Measurements from ENCODE around the gene MBTPS1.

MBTPS1 gene

DNA sequence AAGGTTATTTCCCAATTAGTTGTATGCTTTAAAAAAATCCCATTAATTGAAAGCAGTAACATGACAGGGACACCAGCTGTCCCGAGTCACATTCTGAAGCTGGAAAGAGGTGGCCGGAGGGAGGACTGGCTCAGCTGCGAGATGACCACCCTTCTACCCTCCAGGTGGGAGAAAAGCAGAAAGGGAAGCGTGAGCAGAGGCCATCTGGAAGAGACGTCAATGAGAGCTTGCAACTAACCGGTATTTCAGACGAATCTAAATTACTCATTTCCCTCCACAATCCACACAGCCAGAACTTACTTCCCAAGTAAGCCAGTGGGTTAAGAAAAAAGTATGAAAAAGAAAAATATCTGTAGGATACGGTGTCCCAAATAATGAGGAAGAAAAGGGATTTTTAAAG lies 45.6 kb downstream of the MBTPS1 start:
- no peak for DNase-seq

- no peak for DNase-seq
Observed at GRCh38 chr16:84069540-84069939, 47.2 kb downstream of the MBTPS1 start.

DNA sequence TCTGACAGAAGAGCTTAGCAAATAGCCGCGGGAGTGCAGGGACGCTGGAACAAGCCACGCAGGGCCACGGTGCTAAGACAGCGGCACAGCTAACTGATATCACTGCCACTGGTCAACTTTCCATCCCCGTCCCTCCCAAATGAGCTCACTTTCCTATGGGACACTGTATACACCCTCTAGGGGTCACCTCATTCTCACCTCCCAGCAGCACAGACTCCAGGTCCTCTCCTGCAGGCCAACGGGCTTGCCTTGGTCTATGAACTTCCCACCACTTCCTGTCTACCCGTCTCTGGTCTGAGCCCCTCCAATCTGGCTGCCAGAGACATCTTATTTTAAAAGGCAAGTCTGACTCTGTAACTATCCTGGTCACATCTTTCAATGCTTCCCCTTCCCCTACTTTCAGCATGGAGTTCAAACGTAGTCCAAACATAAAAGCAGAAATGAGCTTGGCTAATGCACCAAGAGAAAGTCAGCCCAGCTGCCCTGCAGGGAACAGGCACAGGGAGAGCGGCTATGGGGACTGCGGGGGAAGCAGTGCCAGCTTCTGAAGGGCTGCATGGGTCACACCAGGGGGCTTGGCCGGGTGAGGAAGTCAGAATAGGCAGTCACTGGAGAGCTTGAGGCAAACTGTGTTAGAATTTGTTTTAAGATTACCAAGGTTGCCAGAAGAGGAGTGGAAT lies 47.8 kb downstream of the MBTPS1 start:
- no peak for DNase-seq

- no peak for DNase-seq
Observed at GRCh38 chr16:84068041-84068440, 48.7 kb downstream of the MBTPS1 start.

GRCh38 chr16:84067640-84068039 lies 49.1 kb downstream of the MBTPS1 start:
- DNase-seq, result no peak

DNA sequence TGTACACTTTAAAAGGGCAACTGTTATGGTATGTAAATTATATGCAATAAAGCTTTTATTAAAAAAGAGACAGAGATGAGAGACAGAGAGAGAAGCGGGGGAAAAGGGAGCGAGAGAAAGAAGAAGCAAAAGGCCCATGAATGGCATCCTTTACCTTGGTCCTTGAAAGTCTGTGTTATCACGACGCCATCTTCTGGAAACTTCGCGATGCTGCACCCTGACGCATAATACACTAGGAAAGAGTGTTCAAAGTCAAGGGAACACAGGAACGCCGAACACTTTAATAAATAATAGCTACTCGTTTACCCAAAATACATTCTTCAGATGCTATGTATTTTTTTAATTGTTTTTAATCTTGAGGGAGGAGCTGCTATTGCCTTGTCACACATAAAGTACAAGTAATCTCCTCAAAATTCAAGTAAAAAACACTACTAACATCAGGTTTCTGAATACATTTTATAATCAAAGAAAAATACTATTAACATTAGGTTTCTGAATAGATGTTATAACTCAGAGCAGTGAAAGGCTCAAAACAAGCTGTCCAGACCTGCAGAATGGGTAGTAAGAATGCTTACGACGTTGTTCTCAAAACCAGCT lies 51.1 kb downstream of the MBTPS1 start:
- peak; percentile 43 for DNase-seq

GRCh38 chr16:84063980-84064379 lies 52.8 kb downstream of the MBTPS1 start:
- no peak for DNase-seq

DNA sequence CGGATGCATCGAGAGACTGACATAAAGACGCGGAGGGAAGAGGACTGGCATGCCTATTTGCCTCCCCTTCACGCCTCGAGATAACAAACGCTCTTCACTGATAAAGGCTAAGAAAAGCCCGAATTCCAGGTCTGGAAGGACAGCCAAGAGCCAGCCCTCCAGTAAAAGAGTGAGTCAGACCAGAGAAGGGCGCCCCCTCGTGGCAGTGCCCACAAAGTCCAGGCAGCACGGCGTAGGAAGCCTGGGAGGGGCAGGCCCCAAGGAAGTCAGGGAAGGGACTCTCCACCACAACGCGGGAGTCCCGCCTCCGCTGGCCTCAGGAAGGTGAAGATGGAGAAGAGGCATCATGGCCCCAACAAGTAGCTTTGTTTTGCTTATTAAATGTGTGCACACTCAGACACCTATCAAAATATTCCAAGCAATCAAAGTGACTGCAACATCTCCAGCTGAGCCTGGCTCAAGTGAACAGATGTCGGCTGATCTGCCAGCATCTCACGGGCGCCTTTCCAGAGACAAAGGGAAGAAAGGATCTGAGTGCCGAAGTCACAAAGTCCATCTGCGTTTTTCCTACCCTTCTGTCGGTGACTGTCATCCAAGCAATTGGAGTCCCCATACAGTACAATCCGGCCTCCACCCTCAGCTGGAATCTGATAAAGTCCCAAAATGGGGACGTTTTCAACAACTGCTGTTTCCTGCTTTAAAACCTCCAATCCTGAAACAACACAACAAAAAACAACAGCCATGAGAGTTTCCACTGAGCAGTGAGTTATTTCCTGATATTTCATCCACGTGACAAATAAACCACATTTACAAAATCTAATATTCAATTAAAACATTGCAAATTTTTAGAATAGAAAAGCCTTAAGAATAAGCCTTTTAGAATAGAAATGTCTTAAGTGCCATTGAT lies 53.8 kb downstream of the MBTPS1 start:
- DNase-seq, result peak; percentile 64

GRCh38 chr16:84061236-84061819 lies 55.4 kb downstream of the MBTPS1 start:
- no peak for DNase-seq

GRCh38 chr16:84059946-84060901 lies 56.5 kb downstream of the MBTPS1 start:
- no peak for DNase-seq

- no peak for DNase-seq
Observed at GRCh38 chr16:84059111-84059510, 57.6 kb downstream of the MBTPS1 start.

- DNase-seq, result no peak
Observed at GRCh38 chr16:84058664-84059063, 58.1 kb downstream of the MBTPS1 start.

DNA sequence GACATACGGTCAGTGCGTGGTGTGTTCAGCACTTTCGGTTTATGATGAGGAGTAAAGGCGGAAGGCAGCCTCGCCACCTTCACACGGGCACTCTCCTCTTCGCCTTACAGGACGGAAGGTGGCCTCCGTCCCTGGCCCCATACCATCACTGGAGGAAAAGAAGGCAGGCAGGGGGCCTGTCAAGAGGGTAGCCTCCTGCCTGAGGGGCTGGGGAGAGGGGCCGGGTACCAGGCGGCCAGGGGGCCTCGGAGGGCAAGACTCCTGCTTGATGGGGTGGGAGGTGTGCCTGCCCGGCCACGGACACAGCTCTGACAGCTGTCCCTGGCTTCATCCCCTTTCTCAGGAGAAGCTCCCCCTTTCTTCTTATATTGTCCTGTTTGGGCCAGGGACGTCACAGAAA lies 58.5 kb downstream of the MBTPS1 start:
- DNase-seq, result no peak

- no peak for DNase-seq
Observed at GRCh38 chr16:84056933-84057332, 59.8 kb downstream of the MBTPS1 start.

DNA sequence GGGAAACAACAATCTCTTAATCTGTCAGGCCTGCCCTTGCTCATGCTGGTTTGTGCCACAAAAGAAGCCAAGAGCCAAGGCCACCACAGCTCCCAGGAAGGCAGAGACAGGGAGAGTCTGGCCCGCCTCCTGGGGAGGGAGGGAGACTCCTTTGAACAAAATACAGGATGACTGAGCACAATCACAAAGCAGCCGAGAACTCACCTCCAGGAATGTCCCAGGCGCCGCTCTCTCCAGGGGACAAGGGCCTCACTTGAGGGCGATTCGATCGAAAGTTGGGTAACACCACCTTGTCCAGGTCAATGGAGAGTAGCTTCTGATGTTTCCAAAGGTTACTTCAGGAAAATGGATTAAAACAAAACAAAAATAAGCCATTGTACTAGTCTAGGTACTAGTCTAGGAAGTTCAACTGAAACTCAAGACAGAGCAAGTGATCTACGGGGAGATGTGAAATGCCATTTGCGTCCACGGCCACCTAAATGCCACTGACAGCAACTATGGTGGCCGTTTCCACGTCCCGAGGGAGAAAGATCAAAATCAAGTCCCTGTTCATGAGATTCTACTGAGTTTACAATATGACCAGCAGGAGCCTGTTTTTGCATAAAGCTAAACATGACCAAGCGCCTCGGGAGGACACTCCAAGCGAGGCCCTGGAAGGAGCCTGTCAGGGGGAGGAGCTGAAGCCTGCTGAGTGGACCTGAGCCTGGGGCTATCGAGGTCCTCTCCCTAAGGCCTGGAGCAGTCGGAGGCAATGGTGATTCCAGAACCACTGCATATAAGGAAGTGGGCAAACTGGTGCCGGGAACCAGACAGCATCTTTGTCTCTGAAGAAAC lies 60.7 kb downstream of the MBTPS1 start:
- no peak for DNase-seq

DNA sequence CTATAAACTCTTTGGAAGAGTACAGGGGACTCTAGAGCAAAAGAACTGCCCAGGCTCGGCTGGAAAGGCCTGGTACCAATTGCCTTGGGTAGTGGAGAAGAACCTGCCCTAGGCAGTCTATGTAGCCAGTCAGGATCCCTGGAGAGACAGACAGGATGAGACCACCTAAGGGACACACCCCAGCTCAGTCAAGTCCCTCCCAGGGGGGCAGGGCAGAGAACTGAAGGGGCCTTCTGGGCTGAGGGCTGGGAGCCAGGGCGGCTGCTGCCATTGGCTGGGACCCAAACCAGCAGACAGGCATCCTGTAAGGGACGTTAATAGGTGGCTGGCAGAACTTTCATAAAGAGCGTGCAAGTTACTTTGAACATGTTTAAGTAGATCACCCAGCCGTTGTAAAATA lies 61.4 kb downstream of the MBTPS1 start:
- DNase-seq, result no peak

DNA sequence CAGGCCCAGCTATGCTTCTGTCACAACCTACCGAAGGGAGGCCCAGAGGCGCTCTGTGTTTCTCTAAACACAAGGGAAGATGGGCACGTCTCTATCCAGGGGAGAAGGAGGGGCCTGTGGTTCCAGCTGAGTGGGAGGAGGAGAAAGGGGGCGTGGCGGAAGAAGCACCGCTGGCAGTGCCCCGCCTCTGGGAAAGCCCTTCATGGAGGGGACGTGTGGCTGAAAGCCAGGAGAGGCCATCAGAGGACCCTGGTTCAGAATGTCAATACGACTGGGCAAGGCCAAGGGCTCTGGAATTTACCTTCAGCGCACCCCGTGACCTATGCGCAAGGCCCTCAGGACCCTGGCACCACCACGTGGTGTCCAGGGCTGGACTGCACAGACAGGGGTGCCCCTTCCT lies 61.8 kb downstream of the MBTPS1 start:
- DNase-seq, result no peak

DNA sequence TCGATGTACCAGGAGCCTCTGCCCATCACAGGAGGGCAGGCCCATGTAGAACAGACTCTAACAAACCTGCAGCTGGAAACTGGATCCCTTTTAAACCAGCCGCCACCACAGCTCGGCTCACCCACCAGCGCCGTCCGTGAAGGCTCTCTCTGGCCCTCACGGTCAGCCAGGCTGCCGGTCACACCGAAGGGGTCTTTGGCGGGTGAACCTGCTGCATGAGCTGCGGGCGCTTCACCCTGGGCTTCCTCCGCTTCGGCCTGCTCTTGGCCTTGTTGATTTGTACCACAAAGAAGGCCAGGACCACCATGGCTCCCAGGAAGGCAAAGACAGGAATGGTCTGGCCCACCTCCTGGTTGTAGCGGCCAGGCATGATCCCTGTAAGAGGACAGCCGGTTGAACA lies 62.5 kb downstream of the MBTPS1 start:
- no peak for DNase-seq

DNA sequence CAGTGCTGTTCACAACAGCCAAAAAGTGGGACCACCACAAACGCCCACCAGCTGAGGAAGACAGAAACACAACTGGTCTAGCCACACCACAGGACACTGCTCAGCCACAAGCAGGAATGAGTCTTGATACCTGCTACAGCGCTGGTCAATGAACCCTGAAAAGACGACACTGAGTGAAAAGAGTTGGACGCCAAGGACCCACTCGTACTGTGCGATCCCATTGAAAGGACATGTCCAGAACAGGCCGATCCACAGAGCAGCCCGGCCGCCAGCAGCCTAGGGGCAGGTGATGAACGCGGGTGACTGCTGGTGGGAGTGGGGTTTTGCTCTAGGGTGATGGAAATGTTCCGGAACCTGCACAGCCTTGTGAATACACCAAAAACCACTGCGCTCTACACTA lies 63.5 kb downstream of the MBTPS1 start:
- no peak for DNase-seq

GRCh38 chr16:84052071-84052622 lies 64.6 kb downstream of the MBTPS1 start:
- DNase-seq, result no peak

DNA sequence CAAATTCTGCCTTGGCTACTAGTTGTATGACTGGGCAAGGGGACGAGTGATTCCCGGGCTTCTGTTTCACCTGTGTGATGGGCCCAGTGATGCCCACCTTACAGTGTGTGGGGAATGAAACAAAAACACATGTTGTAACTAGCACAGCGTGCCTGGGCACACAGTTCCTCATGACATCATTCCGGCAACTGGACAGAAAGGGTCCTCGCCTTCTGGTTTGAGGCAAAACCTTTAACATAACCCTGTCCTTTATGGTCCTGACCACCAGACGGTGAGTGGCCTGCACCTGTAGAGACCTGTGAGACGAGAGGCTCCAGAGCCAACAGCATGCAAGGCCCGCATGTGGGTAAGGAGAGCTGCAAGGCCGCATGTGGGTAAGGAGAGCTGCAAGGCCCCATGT lies 66.4 kb downstream of the MBTPS1 start:
- DNase-seq, result no peak
